ENCODE results near the gene ADAMTSL4. TPM values are rescaled to one million over a fixed set of nuclear protein-coding genes. Genes with fewer than 3 reads are reported as not detected.
"Not testable (repeated sequence)": the region's sequence is repeated elsewhere in the genome, so short reads cannot be mapped to it uniquely, and the experiment has no call there.

ADAMTSL4 gene
- polyA plus RNA-seq, 3 donors = 12.1 to 66.1 (median 56.0) TPM

GRCh38 chr1:150576794-150577556, 27.8 kb downstream of the ADAMTSL4 start:
- WGBS, 3 donors = 3 to 17% (median 16%) methylated on average over 2 of the region's 2 CpGs

DNA sequence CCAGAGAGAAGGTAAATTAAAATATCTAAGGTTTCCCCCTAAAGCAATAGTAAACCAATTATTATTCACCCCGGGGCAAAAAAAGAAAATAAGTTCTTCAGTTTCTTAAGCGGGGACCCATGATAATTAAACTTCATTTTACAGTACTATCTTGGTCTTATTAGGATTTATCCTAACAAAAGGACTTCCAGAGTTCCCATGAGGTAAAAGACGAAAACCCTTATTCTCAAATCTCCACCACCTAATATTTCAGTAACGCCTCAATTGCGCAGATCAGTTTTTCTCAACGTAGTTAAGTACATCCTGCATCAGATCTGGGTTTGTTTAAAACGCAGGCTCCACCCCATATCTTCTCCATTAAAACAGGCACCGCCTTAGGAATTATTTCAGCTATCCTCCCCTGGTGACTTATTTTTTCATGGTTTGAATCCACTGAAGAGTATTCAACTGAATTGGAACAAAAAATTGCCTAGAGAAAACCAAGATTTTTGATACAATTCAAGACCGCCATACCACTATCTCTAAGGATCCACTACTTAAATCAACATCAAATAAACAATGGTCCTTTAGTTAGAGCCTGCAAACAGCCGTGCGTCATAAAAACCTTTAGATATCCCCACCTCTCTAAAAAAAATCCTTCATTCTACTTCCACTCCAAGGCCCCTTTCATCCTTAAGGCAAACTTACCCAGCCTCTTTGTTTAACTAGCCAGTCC, 28.5 kb downstream of the ADAMTSL4 start:
- H3K27ac ChIP-seq (ENCODE audit: low read depth, low read length) = peak overlapping the region; percentile 98
- WGBS, 3 donors = 1 to 3% (median 2%) methylated on average over 11 of the region's 11 CpGs

More at GRCh38 chr1:150576794-150577556, 27.8 kb downstream of the ADAMTSL4 start:
- H3K27ac ChIP-seq (ENCODE audit: low read depth, low read length) = no peak overlapping the region

DNA sequence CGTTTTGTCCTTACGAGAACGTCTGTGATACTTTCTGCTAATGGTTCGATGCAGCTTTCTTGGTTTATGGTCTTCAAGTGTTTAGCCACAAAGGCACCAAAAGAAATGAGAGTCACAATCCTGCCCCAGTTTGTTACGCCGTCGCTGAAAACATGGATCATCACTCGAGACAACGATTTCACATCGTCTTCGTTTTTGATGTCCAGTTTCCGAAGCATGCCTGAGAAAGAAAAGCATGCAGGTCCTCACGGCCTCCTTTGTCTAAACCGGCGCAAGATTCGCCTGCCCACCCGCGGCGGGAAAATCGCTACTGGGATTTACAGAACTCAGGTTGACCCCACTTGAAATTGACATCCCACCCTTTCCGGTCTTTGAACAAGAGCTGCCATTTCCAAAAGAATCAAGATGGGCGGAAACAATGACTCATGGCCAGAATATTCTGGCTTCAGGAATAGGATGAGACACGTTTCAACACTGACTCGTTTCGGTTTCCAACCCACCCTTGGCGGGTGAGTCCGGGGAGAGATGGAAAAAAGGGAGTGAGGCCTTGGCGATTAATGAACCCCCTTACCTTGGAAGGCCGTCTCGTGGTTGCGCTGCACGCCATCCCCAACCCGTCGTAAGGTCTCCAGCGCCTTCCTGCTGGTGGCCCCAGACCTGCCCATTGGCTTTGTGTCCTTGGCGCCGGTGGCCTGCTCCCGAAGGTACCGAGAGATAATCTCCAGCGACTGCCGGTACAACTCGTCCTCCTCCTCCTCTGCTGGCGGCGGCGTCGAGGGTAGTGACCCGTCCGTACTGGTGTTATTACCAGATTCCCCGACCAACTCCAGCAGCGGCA, 29.3 kb downstream of the ADAMTSL4 start:
- peak overlapping the region; percentile 98 for H3K27ac ChIP-seq (ENCODE audit: low read depth, low read length)
- WGBS, 3 donors = 0% methylated on average over 50 of the region's 50 CpGs

DNA sequence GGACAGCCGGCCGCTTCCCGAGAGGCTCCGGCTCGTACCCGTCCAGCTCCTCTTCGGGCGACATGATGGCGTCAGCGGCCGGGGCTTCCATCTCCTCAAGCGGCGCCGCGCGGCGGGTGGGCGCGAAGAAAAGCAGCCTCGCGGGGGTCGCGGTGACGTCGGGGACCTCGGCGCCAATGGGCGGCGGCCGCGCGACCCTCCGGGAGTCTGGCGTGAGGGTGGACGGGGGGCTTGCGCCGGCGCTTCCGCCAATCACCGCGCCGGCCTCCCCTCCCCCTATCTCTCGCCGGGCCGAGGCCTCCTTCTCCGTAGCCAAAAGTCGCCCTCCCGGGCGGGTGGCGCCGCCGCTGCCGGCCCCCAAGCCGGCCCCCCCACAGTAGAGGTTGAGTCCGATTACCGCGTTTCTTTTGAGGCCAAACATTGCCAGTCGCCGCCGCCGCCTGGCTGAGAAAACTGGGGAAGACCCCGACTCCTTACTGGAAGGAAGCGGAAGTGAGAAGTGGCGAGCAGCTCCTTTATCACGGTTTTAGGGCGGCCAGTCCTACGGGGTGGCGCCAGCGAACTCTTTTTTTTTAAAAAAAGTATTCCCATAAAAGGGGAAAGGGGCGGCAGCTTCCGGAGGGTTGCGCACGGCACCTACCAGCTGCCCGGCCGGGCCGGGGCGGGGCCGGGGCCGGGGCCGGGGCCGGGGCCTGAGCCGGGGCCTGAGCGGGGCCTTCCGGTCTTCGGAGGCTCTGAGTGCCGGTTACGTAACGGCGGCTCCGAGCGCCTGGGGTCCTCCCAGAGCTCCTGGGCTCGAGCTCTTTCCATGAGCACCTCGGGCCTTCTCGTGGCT, 30.1 kb downstream of the ADAMTSL4 start, which contains the start of gene MCL1:
MCL1 (minus strand) TSS at position 501 of the 835 bp plus-strand sequence; CDS start at position 421, 80 bp downstream.
- 1% methylated on average over 74 to 94 of the region's 94 CpGs for WGBS, 3 donors

GRCh38 chr1:150579945-150580642, 30.9 kb downstream of the ADAMTSL4 start:
- WGBS, 3 donors = 71 to 75% (median 73%) methylated on average over 15 of the region's 15 CpGs
- peak overlapping the region; percentile 80 for H3K27ac ChIP-seq (ENCODE audit: low read depth, low read length)

More for the DNA sequence above, 30.1 kb downstream of the ADAMTSL4 start, which contains the start of gene MCL1:
- H3K27ac ChIP-seq (ENCODE audit: low read depth, low read length) = peak within 1 kb of the TSS; percentile 98

DNA sequence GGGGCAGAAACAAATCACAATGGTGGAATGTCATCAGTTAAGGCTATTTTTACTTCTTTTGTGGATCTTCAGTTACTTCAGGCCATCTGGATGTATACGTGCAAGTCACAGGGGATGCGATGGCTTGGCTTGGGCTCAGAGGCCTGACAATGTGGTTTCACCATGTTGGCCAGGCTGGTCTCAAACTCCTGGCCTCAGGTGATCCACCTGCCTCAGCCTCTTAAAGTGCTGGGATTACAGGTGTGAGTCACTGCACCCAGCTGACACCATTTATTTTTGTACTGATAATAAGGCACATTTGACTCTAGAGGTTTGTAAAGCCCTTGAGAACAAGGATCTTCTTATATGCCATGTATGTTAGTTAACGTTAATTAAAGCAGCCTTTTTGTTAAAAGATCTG, 31.8 kb downstream of the ADAMTSL4 start:
- 91 to 96% (median 91%) methylated on average over 3 of the region's 3 CpGs for WGBS, 3 donors
- H3K27ac ChIP-seq (ENCODE audit: low read depth, low read length) = not testable (repeated sequence)

DNA sequence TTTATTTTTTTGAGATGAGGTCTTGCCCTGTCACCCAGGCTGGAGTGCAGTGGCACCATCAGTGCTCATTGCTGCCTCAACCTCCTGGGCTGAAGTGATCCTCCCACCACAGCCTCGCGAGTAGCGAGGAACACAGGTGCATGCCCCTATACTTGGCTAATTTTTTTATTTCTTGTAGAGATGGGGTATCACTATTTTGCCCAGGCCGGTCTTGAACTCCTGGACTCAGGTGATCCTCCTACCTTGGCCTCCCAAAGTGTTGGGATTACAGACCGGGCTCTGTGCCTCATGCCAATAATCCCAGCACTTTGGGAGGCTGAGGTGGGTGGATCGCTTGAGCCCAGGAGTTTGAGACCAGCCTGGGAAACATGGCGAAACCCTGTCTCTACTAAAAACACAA, 32.2 kb downstream of the ADAMTSL4 start:
- H3K27ac ChIP-seq (ENCODE audit: low read depth, low read length) = not testable (repeated sequence)
- 97 to 99% (median 98%) methylated on average over 7 of the region's 7 CpGs for WGBS, 3 donors

DNA sequence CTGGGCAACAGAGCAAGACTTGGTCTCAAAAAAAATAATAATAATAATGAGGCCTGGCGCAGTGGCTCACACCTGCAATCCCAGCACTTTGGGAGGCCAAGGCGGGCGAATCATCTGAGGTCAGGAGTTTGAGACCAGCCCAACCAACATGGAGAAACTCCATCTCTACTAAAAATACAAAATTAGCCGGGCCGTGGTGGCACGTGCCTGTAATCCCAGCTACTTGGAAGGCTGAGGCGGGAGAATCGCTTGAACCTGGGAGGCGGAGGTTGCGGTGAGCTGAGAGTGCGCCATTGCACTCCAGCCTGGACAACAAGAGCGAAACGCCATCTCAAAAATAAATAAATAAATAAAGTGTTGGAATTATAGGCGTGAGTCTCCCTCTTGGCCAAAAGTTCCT, 32.8 kb downstream of the ADAMTSL4 start:
- not testable (repeated sequence) for H3K27ac ChIP-seq (ENCODE audit: low read depth, low read length)
- whole genome bisulfite sequencing, 3 donors = 95 to 97% (median 96%) methylated on average over 14 of the region's 14 CpGs

GRCh38 chr1:150582371-150582770, 33.2 kb downstream of the ADAMTSL4 start:
- H3K27ac ChIP-seq (ENCODE audit: low read depth, low read length) = no peak overlapping the region

GRCh38 chr1:150596095-150596892, 47.1 kb downstream of the ADAMTSL4 start:
- no peak overlapping the region for H3K27ac ChIP-seq (ENCODE audit: low read depth, low read length)
- WGBS, 3 donors = 90 to 96% (median 94%) methylated on average over 7 of the region's 7 CpGs

More at GRCh38 chr1:150582371-150582770, 33.2 kb downstream of the ADAMTSL4 start:
- 70 to 99% (median 95%) methylated on average over 2 of the region's 2 CpGs for WGBS, 3 donors

DNA sequence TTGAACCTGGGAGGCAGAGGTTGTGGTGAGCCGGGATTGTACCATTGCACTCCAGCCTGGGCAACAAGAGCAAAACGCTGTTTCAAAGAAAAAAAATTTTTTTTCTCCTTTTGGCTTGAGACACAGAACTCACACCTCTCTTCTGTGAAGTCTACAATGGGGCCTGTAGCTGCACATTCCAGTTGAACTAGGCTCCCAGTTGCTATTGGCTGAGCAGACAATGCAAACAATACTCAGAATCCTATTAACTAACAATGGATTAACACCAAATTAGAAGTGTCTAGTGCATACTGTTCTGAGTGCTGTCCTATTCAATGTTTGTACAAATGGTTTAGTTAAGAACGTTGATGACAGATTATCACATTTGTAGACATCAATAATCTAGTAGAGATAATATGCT, 47.8 kb downstream of the ADAMTSL4 start:
- no peak overlapping the region for H3K27ac ChIP-seq (ENCODE audit: low read depth, low read length)
- 71 to 90% (median 88%) methylated on average over 3 of the region's 3 CpGs for WGBS, 3 donors

- 81 to 96% (median 81%) methylated on average over 4 of the region's 4 CpGs for WGBS, 3 donors
- H3K27ac ChIP-seq (ENCODE audit: low read depth, low read length) = not testable (repeated sequence)
These were observed 49.1 kb downstream of the ADAMTSL4 start for GRCh38 chr1:150598346-150598745.

DNA sequence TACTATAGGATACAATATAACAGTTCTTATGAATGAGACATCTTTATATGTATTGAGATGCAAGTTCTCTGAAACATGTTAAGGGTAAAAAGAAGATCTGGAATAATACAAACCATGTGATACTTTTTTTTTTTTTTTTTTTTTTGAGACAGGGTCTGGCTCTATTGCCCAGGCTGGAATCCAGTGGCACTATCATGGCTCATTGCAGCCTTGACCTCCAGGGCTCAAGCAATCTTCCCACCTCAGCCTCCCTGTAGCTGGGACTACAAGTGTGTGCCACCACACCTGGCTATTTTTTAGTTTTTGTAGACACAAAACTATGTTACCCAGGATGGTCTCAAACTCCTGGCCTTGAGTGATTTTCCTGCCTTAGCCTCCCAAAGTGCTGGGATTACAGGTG, 52.3 kb downstream of the ADAMTSL4 start:
- H3K27ac ChIP-seq (ENCODE audit: low read depth, low read length) = no peak overlapping the region

DNA sequence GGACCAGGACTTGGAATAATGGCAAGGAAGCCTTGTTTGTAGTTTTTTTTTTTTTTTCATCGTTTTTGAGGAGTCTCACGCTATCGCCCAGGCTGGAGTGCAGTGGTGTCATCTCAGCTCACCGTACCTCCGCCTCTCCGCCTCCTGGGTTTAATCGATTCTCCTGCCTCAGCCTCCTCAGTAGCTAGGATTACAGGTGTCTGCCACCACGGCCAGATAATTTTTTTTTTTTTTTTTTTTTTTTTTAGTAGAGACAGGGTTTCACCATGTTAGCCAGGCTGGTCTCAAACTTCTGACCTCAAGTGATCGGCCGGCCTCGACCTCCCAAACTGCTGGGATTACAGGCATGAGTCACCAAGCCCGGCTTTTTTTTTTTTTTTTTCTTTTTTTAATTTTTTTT, 53.2 kb downstream of the ADAMTSL4 start:
- WGBS, 3 donors = 95 to 96% (median 96%) methylated on average over 12 of the region's 12 CpGs
- H3K27ac ChIP-seq (ENCODE audit: low read depth, low read length) = not testable (repeated sequence)

DNA sequence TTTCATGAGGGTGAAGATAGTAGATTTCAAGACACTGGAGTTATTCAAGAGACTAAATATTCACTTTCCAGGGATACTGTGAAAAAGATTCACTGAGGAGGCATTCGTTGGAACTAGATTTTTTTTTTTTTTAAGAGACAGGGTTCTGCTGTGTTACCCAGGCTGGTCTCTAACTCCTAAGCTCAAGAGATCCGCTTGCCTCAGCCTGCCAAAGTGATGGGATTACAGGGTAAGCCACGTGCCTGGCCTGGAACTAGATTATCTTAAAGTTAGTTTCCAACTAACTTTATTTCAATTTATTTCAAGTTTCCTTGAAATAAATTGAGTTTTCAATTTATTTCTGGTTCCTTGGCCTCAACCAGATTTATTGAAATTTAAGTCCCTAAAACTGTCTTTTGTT, 54.5 kb downstream of the ADAMTSL4 start:
- 86 to 91% (median 88%) methylated on average over 3 of the region's 3 CpGs for WGBS, 3 donors
- H3K27ac ChIP-seq (ENCODE audit: low read depth, low read length) = no peak overlapping the region

DNA sequence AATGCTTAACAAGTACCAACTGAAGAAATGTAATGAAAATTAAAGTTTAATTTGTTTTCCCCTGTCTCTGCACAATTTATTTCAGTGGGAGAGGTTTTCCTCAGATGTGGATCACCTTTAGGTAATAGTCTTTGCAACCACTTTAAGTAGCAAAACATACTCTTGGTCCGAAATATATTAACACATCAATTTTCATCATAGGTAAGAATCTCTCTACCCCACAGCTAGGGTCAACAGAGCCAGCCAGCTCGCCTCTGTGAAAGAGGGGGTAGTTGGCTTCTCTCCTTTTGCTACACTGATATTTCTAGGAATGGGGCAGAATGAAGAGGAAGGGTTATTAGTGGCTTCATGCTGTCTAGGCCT, 55.0 kb downstream of the ADAMTSL4 start:
- 87 to 96% (median 94%) methylated on average over 2 of the region's 2 CpGs for WGBS, 3 donors
- peak overlapping the region; percentile 69 for H3K27ac ChIP-seq (ENCODE audit: low read depth, low read length)

DNA sequence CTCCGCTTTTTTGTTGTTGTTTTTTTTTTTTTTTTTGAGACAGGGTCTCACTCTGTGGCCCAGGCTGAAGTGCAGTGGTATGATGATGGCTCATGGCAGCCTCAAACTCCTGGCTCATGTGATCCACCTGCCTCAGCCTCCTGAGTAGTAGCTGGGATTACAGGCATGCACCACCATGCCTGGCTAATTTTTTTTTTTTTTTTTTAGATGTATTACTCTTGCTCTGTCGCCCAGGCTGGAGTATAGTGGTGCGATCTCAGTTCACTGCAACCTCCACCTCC, 56.2 kb downstream of the ADAMTSL4 start:
- not testable (repeated sequence) for H3K27ac ChIP-seq (ENCODE audit: low read depth, low read length)
- 100% methylated on average over 3 of the region's 3 CpGs for WGBS, 3 donors
